GM21619 (cell line): Measurements from ENCODE around the gene JHY.

Experiments
- ATAC-seq: cut with Tn5 transposase; IDR thresholded peaks from one replicate; pipeline ENCODE4 v1.9.1; 2021; ENCODE audit not compliant: unreplicated experiment

Gene JHY

DNA sequence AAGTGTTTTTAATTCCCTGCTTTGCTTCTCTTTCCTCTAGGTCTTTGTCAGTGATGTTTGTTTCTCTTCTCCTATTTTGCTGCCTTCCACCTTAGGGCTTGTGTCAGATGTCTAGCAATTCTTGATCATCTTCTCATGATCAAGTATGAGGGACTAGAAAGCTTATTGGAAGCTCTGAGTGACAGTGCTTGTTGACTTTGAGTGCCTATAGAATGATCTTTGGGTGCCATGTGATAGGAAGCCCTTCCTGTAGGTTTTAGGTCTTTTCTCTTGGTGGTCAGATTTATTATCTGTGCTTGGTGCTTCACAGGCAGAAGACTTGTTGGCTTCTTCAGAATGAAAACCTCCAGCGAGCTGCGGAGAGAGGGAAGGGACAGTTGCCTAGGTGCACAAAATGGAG lies 56.0 kb downstream of the JHY start:
- no peak for ATAC-seq

DNA sequence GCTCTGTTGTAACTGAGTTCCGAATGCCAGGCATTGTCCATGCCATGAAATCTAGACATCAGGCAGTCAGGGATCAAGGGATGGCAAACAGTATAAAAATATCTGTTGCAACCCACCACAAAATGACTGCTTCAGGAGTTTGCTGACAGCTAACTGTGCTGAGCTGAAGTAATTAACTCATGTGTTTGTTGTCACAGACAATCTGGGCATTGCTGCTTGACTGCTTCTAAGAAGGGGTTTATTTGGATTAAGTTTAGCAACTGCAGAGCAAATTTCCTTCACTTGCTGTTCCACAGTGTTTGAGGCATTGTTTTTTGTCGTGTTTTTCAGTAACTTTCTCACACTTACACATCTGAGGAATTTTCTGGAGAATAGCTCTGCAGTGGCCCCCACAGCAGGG lies 68.7 kb downstream of the JHY start:
- ATAC-seq: no peak

DNA sequence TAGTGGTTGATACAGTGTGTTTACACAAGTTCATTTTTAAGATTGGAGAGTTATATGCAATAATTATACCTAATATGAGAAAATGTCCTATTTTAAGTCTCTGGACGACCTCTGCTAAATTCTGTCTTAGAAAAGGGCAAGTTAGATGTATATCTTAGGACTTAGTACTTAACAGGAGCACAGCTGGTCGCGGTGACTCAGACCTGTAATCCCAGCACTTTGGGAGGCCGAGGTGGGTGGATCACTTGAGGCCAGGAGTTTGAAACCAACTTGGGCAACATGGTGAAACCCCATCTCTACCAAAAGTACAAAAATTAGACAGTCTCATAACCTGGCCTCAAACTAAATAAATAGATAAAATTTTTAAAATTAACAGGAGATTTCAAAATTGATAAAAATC lies 71.9 kb downstream of the JHY start:
- no peak for ATAC-seq

DNA sequence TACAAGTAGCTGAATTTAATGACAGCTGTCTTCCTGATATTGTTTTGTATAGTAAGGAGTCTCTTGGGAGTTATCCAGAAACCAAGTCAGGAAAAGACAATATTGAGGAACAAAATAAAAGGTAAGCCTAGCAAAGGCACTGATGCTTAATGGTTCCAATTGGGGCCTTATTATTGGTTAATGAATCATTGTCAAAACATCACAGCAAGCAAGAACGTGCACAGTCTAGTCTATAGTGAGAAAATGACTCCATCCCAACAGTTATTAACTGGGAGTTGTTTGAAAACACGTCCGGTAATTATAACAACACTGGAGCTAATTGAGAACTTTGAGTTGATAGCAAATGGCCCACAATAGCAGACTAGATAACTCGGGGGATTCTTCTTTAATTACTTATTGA lies 81.4 kb downstream of the JHY start:
- no peak for ATAC-seq

GRCh38 chr11:122976061-122976733 lies 93.6 kb downstream of the JHY start:
- ATAC-seq: no peak

DNA sequence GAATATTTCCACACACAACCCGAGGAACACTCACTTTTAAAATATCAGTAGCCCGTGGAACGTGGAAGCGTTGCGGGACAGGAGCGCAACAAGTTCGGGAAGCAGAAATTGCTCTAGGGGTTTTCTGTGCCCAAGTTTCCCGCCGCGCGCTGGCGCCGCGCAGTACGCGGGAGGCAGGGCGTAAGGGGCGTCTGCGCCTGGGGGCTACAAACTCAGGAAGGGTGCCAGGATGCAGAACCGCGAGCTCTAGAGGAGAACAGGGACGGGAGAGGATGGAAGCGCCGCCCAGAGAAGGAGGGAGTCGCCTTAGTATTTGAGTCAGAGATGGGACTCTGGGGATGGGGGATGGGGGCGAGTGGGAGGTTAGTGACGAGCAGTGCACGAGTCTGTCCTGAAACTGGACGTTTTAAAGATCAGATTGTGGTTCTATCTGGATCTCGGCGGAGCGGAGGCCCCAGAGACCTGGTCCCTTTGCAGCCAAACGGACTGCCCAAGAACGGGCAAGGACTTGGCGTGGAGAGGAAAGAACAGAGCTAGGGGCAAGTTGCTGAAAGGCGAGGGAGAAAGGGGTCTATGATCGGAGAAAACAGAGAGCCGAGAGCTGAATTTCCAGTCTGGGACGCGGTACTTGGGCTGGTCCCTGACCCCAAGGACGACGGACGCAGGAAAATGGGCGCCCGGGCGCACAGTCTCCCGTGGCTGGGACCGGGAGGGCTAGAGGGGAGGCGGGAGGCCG lies 94.3 kb downstream of the JHY start:
- no peak for ATAC-seq

GRCh38 chr11:122977470-122978298 lies 95.1 kb downstream of the JHY start:
- no peak for ATAC-seq

GRCh38 chr11:122978299-122978620 lies 95.7 kb downstream of the JHY start:
- no peak for ATAC-seq

GRCh38 chr11:122979103-122979814 lies 96.7 kb downstream of the JHY start:
- no peak for ATAC-seq

GRCh38 chr11:122979815-122980595 lies 97.4 kb downstream of the JHY start:
- ATAC-seq: no peak

- no peak for ATAC-seq
Observed at GRCh38 chr11:122981388-122982264, 99.1 kb downstream of the JHY start, which contains the start of gene BSX. Gene BSX, minus strand, starts transcription at chr11:122981834. Its CDS starts 163 bp downstream, at chr11:122981671.

DNA sequence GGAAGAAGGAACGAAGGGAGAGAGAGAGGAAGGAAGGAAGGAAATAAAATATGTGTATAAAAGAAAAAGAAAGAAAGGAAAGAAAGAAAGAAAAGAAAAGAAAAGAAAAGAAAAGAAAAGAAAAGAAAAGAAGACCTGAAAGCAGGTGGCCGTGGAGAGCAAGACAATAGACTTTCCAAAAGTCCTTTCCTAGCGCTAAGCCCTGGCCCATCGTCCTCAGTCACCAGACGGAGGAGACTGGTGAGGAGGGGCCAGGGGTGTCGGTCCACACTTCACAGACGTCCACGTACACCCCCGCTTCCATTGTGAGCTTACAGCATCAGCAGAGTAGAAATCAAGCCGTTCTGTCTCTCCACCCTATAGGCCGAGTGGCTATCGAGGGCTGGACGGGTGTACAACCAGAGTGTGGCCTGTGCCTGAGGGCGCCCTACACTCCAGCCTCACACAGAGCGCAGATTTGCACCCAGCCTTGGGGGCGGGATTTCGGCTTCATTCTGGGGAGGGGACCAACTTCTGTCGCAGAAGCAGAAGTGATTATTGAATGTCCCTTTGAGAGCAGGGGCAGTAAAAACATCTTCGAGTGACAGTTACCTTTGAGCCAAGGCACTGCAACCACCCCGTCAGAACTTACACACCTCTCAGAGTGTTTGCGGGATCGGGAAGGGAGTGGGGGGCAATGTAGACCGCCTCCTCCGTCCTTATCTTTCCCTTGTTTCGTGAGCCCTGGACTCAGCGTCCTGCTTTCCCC lies 101.1 kb downstream of the JHY start:
- ATAC-seq: no peak

- ATAC-seq: no peak
Observed at GRCh38 chr11:122984186-122985011, 101.8 kb downstream of the JHY start.

DNA sequence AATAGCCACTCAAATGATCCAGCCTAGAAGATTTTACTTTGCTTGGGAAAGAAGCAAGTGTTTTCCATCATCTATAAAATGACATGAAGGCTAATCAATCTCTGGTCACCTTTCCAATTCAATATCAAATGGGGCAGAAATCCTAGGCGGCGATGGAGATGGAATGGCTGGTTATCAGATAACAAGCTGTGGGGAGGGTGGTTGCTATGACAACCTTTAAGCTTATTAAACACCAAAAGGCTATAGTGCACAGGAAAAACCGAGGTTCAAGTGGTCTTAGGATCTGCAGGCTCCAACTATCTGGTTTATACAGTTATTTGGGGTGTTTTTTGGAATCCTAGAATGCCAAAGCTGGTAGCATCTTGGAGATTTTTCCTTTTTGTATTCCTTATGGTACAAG lies 113.0 kb downstream of the JHY start:
- ATAC-seq: no peak

- ATAC-seq: no peak
Observed at GRCh38 chr11:122998727-122999366, 116.3 kb downstream of the JHY start.

DNA sequence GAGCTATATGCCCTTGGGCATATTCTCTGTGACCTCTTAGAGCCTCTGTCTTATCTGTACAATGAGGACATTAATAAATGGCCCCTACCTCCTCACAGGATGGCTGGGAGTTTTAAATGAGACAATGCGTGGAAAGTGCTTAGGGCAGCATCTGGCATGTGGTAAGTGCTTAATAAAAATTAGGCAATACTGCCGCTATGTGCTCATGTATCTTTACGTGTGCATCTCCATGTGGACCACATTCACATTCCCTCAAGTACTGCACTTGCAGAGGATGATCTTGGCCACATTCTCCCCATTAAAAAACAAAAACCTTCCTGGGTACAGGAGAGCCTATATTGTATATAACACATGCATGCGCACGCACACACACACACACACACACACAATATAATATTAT lies 118.2 kb downstream of the JHY start:
- ATAC-seq: no peak

GRCh38 chr11:123006860-123007542 lies 124.4 kb downstream of the JHY start:
- no peak for ATAC-seq
